ENCODE data around the gene ZNF805.
A peak's percentile ranks its signal among the peaks of the same experiment; 100 is the strongest.
"Not testable (repeated sequence)": the region's sequence is repeated elsewhere in the genome, so short reads cannot be mapped to it uniquely, and the experiment has no call there.

Gene ZNF805

GRCh38 chr19:57240311-57241090, at the start of gene ZNF805:
TSS of gene ZNF805 (plus strand) at chr19:57240632. CDS start at chr19:57240892, 260 bp downstream.
- DNase-seq (ENCODE audit: low spot score), result peak; percentile 96

DNA sequence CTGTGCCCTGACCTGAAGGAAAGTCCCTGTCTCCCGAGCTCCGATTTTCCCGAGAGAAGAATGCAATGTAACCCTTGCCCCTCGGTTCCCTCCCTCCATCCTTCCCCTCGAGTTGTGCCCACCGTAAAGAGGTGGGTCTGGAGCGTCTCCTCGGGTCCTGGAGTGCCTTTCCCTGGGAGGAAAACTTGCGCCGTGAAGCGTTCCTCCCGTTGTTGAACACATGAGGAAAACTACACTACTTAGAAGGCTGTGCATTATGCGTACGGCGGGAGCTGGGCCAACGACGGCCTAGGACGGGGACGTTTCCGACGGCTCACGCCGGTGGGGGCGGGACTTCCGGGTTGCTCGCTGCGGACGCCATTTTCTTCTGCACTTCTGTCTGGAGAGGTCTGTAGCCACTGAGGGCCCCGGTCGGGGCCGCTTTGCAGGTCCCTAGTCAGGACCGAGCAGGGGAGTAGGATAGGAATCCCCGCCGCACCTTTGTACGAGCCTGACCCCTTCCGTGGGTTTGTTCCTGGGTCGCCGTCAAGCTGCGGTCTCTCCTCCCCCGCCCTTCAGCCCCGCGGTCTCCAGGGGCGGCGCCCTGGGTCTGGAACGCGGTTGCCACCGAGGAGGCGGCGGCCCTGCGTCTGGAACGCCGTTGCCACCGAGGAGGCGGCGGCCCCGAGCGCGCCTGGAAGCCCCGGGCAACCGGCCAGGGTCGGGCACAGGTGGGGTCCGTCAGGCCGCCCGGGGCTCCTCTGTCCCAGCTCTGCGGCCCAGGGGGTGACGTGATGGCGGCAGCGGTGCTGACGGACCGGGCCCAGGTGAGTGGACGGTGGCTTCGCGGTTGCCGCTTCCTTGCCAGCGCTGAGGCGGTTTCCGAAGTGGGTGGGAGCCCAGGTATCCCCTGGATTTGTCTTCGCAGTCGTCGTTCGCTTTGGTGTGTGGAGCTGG, 49.0 kb upstream of the ZNF805 start, which contains the start of gene ZNF264:
Gene ZNF264, plus strand, starts transcription at position 360 of the 936 bp plus-strand sequence. Its CDS starts 414 bp downstream, at position 774.
- DNase-seq (ENCODE audit: low spot score), result peak; percentile 89

DNA sequence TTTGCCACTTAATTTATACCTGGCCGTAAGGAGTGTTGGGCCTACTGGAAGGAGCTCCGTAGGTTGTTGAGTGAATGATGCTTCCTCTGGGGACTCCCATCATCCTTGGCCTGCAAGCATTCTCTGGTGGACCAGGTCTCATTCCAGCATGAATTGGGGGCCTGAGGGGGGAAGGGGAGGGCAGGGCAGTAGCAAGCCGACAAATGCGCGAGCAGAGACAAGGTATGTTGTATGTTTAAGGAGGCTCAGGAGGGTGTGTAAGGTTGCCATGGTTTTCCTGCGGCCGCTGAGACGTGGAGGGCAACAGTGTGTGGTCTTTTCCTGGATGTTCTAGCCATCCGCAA, 48.4 kb upstream of the ZNF805 start:
- peak; percentile 10 for DNase-seq (ENCODE audit: low spot score)

GRCh38 chr19:57192993-57193392, 47.4 kb upstream of the ZNF805 start:
- DNase-seq (ENCODE audit: low spot score), result no peak

GRCh38 chr19:57197874-57198273, 42.6 kb upstream of the ZNF805 start:
- not testable (repeated sequence) for DNase-seq (ENCODE audit: low spot score)

GRCh38 chr19:57202160-57202559, 38.3 kb upstream of the ZNF805 start:
- DNase-seq (ENCODE audit: low spot score), result no peak

DNA sequence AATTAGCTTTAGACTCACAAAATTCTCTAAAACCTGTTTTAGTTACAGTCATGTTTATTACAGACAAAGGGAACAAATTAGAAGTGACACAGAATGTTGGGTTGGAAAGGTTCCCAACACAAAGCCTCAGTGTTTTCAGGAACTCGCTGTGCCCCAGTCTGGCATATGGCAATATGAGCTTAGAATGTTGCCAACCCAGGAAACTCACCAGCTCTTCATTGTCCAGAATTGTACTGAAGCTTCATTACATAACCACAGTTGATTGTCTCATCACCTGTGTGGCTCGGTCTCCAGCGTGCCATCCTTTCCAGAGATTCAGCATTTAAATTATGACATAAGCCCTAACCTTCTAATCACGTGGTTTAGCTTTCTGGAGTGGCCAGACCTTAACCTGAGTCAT, 30.1 kb upstream of the ZNF805 start:
- DNase-seq (ENCODE audit: low spot score), result no peak

DNA sequence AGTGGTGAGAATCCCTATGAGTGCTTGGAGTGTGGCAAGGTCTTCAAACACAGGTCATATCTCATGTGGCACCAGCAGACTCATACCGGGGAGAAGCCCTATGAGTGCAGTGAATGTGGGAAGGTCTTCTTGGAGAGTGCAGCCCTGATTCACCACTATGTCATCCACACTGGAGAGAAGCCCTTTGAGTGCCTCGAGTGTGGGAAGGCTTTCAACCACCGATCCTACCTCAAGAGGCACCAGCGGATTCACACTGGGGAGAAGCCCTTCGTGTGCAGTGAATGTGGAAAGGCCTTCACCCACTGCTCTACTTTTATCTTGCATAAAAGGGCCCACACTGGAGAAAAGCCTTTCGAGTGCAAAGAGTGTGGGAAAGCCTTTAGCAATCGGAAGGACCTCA, 28.3 kb upstream of the ZNF805 start:
- DNase-seq (ENCODE audit: low spot score), result no peak

GRCh38 chr19:57227502-57227901, 12.9 kb upstream of the ZNF805 start:
- no peak for DNase-seq (ENCODE audit: low spot score)

- no peak for DNase-seq (ENCODE audit: low spot score)
These were observed 8.7 kb upstream of the ZNF805 start for GRCh38 chr19:57231686-57232085.

DNA sequence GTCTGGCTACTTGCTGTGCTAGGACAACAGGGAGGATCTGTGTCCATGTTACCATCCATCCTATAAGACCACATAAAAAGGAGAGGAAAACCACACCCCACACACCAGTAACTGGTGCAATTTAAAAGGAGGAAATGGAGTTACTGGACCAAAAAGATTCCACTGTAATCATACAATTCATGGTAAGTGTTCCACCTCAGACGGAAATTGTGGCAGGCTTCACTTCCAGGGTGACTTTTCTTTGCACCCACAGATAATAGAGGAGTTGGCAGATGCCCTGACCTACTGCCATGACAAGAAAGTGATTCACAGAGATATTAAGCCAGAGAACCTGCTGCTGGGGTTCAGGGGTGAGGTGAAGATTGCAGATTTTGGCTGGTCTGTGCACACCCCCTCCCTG, 7.2 kb upstream of the ZNF805 start:
- DNase-seq (ENCODE audit: low spot score), result no peak

DNA sequence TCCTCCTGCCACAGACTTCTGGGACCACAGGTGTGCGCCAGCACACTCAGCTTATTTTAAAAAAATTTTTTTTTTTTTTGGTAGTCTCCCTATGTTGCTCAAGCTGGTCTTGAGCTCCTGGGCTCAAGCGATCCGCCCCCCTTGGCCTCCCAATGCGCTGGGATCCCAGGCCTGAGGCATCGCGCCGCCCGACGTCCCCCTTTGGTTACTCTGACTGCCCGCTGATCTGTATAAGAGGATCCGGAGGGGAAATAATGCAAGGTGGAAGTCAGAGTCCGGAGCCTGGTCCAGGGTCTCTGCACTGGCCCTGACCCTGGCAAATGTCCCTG, 486 bp upstream of the ZNF805 start:
- DNase-seq (ENCODE audit: low spot score), result no peak

DNA sequence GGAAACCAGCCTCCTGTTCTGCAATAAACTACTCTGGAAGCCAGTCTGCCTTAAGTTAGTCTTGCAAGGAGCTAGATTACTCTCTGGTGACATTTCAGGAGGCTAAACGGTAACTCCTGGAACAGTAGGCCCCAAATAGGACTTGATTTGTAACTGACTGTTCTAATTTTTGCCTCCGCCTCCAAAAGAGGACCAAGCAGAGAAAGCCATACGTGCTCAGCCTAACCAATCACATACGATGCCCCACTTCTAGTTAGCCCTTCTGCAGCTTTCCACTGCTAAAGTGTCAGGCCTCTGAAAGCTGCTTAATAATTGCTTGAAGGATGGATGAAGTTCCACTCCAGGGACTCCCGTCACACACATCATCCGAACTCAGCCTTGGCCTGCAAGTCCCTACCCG, 744 bp downstream of the ZNF805 start:
- peak; percentile 11 for DNase-seq (ENCODE audit: low spot score)

DNA sequence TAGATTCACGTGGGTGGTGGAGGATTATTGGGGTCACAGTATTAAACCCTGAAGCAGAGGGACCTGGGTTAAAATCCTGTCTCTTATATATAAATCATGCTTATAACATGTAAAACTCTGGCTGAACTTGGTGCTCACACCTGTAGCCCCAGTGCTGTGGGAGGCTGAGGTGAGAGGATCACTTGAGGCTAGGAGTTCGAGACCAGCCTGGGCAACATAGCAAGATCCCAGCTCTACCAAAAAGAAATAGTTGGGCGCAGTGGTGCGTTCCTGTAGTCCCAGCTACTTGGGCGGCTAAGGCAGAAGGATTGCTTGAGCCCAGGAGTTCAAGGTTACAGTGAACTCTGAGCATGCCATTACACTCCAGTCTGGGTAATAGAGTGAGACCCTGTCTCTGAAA, 2.4 kb downstream of the ZNF805 start:
- no peak for DNase-seq (ENCODE audit: low spot score)

- DNase-seq (ENCODE audit: low spot score), result no peak
These were observed 4.1 kb downstream of the ZNF805 start for GRCh38 chr19:57244513-57244912.

- DNase-seq (ENCODE audit: low spot score), result no peak
These were observed 4.6 kb downstream of the ZNF805 start for GRCh38 chr19:57245066-57245465.

DNA sequence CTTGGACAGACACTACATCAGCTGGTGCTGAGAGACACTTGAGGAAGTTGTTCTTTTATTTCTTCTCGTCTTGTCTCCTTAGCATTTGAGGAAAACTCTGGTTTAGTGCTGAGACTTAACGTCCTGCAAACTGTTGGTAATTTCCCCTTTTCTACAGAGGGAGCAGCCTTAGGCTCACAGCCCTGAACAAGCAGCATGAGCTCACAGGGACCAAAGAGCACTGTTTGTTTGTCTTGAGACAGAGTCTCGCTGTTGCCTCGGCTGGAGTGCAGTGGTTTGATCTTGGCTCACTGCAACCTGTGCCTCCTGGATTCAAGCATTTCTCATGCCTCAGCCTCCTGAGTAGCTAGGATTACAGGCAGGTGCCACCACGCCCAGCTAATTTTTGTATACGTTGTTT, 5.5 kb downstream of the ZNF805 start:
- DNase-seq (ENCODE audit: low spot score), result no peak

GRCh38 chr19:57248646-57249045, 8.2 kb downstream of the ZNF805 start:
- no peak for DNase-seq (ENCODE audit: low spot score)

DNA sequence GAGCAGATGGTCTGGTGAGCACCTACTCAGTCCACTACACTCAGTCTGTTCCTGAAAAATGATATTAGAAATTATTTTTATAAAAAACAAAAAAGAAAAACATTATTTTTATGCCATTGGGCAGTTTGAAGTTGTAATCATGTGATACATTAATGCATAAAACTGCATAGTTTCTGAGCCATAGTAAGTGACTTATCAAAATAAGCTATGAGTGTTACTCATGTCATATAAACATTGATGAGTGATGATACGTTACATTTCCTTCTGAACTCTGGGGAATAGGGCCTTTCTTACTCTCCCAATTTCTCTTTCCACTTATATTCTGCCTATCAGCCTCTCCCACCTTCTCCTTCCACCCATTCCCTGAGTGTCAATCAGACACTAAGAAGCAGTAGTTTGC, 8.9 kb downstream of the ZNF805 start:
- DNase-seq (ENCODE audit: low spot score), result no peak

- not testable (repeated sequence) for DNase-seq (ENCODE audit: low spot score)
These were observed 13.3 kb downstream of the ZNF805 start for GRCh38 chr19:57253767-57254166.

DNA sequence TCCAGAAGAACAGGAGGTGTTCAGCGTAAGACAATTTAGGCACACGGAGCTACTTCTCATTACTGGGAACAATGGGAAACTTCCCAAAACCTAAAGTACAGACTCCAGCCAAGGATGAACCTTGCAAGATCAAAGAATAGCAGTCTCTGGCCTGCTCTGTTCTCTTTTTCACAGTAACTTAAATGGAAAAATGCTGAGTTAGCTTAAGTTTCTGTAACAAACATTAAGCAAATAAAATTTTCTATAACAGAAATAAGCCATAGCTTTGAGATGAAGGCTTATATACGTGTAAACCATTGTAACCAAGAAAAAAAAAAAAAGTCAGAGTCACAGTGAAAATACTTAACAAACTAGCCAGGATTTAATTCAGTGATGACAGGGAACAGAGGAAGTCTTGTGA, 21.6 kb downstream of the ZNF805 start:
- no peak for DNase-seq (ENCODE audit: low spot score)

DNA sequence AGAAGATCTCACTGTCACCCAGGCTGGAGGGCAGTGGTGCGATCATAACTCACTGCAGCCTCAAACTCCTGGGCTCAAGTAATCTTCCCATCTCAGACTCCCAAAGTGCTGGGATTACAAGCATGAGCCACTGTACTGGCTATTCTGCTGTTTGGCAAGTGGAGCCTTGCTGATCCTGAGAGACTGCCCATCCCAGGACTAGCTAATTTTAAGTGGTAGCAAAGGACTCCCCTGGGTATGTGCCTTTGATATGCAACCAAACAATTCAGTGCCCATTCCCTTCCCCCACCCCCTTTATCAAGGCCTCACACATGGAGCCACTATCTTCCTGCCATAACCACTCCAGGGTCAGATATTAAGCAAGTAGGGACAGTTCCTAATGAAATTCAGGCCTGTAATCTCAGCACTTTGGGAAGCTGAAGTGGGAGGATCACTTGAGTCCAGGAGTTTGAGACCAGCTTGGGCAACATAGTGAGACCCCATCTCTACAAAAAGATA, 22.9 kb downstream of the ZNF805 start:
- no peak for DNase-seq (ENCODE audit: low spot score)

DNA sequence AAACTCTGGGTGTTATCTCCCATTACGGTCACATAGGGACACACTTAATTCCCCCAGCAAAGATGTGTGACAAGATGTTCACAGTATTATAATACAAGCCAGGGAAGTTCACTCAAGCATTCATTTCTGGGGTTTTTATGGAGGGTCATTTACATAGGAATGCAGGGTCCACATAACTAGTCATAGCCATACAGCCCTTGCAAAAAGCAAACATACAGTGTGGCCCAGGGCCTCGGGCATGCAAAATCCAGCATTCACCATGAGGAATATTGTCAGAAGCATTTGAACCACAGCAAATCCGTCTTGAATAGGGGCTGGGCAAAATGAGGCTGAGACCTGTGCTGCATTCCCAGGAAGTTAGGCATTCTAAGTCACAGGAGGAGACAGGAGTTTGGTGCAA, 26.9 kb downstream of the ZNF805 start:
- DNase-seq (ENCODE audit: low spot score), result peak; percentile 30
